ENCODE data around the gene FAM20C. TPM values are rescaled to one million over a fixed set of nuclear protein-coding genes. Genes with fewer than 3 reads are reported as not detected.
"Not testable (repeated sequence)": the region's sequence is repeated elsewhere in the genome, so short reads cannot be mapped to it uniquely, and the experiment has no call there.

The FAM20C gene
- total RNA-seq, 1 donor from 2014 or later = 11.8 TPM

- no peak for DNase-seq
Measured at GRCh38 chr7:192701-193480, 520 bp downstream of the FAM20C start.

- no peak for DNase-seq
Measured at GRCh38 chr7:193481-194251, 1.3 kb downstream of the FAM20C start.

DNA sequence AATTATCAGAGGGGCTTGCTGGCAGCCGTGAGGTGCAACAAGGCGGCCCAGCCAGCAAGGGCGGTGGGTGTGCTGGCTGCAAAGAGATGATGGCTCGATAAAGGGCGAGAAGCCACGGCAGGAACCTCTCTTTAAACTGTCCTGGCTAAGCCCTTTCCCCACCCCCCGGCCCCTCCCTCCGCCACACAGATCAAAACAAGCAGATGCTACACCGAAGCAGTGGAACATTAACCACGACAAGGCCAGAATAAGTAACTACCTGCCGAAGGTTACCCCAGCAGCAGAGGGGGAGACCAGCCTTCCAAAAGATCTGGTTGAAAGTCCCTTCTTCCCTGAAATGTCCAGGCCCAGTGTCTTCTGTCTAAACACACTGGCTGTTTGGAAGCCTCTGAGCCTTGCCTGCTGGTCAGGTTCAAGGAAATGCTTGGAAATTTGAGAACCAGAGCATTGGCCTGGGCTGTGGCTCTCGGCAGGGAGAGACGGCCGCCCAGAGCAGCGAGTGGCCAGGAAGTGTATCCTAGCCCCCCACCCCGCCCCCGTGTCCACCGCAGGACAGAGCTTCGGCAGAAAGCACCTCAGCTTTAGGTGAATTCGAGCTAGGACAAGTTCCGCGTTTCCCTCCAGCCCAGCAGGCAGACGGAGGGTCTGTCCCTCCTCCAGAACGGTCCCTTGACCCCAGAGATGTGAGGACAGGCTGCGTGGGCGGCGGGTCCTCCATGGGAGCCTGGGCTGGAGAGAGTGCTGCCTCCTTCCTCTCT lies 2.1 kb downstream of the FAM20C start:
- DNase-seq = no peak

- DNase-seq = no peak
Measured at GRCh38 chr7:195010-195829, 2.8 kb downstream of the FAM20C start.

- DNase-seq = no peak
Measured at GRCh38 chr7:195830-196128, 3.4 kb downstream of the FAM20C start.

DNA sequence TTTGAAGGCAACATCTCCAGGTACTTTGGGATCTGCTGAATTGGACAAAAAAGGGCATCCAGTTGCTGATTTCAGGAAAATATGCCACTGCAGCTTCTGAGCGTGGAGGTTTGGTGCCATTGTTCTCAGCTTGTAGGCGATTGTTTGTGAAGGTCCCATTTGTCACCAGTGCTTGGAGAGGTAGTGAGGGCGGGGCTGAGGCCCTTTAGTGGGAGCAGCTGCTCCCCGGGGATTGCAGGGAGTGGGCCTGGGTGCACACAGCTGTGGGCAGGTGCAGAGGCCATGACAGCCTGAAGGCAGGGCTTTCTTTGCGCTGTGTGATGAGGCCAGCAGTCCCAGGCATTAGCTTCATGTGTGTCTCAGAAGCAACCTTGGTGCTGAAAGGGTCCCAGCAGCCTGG lies 3.9 kb downstream of the FAM20C start:
- no peak for DNase-seq

DNA sequence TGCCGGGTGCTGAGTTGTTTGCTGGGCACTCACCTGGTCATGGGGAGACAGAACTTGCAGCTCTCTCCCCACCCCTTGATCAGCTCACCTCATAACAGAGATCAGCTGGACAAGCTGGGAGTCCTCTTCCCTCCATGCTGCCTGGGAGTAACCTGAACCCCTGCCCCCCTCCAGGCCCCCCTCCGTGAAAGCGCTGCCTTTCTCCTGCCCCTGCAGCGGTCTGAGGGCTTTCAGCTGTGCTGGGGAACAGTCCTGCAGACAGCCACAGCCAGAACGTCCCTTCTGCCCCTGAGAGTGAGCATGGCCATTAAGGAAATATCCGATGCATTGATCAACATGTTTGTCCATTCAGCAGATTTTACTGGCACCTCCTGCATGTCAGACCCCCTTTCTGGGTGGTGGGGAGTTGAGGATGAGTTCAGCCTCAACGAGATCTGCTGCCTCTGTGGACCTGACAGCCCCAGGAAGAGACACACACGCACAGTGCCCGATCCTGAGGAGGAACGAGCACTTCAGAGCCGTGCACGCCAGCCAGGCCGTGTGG lies 4.5 kb downstream of the FAM20C start:
- no peak for DNase-seq

DNA sequence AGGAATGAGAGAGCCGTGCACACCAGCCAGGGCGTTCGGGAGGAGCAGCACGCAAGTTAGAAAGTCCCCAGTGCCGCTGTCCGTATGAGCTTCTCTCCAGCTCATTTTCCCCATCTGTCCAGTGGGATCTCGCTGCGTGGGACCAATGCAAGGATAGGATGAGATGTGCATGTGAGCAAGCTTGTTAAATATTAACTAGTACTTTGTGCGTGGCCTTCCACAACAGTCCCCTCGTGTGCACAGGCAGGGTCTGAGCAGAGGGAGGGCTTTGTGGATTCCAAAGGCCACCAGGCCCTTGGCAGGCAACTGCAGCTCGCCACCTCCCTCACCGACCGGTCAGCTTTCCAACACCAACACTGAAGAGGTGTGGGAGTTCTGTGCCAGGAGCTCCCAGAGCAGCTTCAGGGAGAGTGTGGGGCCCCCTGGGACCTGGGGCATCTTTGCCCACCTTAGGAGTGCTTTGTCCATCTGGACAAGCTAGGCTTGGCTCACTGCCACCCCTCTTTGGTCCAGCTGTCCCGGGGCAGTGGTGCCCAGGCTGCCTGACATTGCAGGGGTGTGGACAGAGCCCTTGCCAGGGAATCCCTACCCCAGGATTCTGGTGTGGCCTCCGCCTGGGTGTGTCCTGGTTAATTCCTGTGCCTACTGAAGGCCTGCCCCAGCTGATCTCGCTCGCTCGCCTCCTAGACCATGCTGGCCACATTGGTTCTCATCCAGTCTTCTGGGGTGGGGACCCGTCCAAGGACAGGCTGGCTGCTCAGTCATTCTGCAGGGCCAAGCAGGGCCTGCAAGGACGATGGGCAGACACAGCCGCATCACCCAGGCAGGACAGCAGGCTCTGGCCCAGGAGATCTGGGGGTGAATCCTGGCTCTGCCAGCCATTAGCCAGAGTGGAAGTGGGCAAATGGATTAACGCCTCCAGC lies 5.3 kb downstream of the FAM20C start:
- no peak for DNase-seq

DNA sequence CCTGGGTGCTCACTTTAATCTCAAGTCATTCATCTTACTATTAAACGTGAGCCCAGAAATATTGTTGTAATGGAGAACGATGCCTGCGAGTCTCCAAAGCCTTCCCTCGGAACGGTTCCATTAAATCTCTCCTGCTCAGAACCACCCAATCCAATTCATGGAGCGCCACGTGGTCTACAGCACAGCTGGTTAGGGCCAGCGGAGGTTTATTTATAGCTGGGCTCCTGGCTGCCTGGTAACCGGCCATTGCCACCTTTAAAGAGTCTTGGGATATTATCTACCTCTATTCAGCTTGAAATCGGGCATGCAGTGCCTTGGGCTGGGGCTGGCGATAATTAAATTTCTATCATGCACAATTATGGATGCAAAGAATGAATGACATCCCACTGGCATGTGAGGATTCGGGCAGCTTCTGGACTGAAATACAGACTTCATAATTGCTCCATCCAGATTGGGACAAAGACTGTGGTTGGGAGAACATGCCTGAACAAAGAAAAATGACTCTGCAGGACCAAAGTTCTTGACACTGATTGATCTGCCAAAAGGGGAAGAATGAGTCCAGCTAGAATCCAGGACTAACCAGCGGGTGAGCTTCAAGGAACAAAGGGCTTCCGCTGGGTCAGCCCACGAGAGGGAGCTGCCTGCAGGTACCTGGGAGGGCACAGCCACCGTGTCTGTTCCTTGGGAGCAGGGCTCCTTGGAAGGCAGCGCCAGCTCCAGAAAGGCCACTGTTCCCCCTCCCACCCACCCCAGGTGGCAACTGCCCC lies 7.3 kb downstream of the FAM20C start:
- DNase-seq = no peak

GRCh38 chr7:200290-200689 lies 7.9 kb downstream of the FAM20C start:
- DNase-seq = no peak

GRCh38 chr7:200704-201103 lies 8.3 kb downstream of the FAM20C start:
- DNase-seq = no peak

DNA sequence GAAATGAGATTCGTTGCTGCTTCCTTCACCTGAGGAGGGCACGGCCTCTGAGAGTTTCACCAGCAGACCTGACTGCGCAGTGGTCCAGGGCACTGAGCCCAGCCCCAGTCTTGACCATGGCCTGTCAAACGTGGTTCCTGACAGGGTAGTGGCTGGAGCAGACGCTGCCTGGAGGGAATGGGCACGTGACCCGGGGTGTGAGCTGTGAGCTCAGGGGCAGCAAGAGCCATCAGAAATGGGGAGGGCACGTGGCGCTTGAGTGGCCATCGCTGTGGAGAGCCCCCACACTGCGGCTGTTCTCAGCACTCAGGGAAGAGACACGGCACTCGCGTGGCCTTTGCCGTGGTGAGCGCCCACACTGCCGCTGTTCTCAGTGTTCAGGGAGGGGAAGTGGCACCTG lies 12.0 kb downstream of the FAM20C start:
- DNase-seq = no peak

GRCh38 chr7:205115-206010 lies 13.0 kb downstream of the FAM20C start:
- DNase-seq = no peak

DNA sequence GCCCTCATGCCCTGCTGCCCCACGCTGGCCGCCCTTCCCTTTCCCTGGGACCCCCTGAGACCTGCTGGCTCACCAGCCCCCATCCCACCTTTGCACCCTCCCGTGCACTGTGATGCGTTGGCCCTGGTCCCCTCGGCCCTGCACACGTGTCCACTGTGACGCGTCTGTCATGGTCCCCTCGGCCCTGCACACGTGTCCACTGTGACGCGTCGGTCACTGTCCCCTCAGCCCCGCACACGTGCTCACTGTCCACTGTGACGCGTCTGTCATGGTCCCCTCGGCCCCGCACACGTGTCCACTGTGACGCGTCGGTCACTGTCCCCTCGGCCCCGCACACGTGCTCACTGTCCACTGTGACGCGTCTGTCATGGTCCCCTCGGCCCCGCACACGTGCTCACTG lies 14.0 kb downstream of the FAM20C start:
- DNase-seq = not testable (repeated sequence)

DNA sequence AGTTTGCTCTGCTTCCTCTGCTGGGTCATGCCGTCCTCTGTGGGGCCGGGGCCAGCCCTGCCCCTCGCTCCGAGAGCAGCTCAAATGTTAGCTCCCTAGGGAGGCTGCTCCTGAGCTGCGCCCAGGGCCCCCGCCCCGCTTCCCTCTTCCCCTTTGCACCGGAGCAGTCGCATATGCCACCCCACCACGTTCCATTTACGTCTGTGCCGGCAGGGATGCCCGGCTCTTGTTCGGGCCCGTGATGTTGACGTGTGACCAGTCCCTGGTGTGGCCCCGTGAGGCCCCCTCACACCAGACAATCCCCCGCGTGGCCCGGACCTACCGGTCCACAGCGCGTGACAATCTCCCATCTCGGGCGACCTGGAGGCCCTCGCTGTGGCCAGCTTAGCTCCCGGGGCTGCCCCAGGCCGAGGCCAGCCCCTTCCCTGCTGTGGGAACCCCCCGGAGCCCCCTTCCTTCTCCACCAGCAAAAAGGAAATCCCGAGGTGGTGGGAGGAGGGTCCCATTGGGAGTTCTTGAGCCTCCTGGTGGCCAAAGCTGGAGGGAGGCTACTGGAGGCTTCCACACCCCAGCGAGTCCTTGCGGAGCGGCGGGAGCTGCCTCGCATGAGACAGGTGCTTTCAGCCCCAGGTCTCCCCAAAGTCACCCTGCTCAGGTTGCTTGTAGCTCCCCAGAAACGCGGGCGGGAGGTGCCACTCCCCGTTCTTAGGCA lies 15.2 kb downstream of the FAM20C start:
- DNase-seq = no peak

DNA sequence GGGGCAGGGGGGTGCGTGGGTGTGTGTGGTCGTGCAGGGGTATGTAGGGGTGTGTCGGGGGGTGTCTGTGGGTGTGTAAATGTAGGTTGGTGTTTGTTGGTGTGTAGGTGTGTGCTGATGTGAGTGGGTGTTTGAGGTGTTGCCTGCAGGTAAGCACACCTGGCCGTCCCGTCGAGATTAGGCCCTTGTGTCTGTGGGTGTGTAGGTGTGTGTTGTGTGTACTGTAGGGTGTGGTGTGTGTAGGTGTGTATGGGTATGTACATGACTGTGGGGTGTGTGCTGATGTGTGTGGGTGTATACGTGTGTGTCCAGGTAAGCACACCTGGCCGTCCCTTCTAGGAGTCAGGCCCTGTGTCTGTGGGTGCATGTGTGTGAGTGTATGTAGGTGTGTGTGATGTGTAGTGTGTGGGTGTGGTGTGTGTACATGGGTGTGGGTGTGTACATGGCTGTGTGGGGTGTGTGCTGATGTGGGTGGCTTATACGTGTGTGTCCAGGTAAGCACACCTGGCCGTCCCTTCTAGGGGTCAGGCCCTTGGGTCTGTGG lies 15.8 kb downstream of the FAM20C start:
- no peak for DNase-seq

DNA sequence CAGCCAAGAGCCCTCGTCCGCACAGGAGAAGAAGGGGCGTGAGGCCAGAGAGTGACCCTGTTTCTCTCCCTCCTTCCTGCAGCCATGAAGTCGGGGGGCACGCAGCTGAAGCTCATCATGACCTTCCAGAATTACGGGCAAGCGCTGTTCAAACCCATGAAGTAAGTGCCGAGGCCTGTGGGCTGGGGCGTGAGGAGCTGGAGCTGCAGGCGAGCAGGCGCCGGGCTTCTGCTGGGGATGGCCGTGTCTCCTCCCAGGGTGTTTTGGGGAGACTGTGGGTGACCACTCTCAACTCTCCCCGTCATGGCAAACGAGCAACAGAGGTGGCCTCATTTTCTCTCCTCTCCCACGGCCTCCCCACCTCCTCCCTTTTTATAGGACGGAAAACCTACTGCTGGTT lies 16.4 kb downstream of the FAM20C start:
- DNase-seq = no peak

DNA sequence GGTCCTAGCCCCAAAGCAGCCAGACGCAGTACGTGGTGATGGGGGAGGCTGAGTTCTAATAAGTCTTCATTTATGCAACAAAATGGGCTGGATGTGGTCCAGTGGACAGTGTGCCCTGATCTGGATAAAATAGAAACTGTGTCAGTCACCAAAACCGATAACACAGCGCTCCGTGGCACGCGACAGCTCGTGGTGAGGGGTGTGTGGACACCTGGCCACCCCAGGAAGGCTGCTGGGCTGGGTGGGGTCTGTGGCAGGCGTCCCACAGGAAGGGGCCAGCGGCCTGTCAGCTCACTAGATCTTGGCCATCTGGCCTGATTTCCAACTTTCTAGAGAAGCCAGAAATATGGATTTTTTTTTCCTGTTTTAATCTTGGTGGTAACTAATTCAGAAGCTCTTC lies 17.0 kb downstream of the FAM20C start:
- DNase-seq = no peak
